HL-60 (cell line): Measurements from ENCODE around the gene PLPPR1.

Source experiments
- CTCF ChIP-seq: IDR thresholded peaks from one replicate; pipeline ENCODE4 v1.5.1; 2011; ENCODE audit warnings: low read length, control low read depth, inconsistent platforms; ENCODE audit not compliant: insufficient read depth
- POLR2AphosphoS5 ChIP-seq: IDR thresholded peaks from 2 replicates; pipeline ENCODE4 v1.6.1; 2012; ENCODE audit warnings: low read depth
- SPI1 ChIP-seq: IDR thresholded peaks from 2 replicates; pipeline ENCODE4 v1.6.1; 2012; ENCODE audit warnings: low read depth, mild to moderate bottlenecking, borderline replicate concordance

- TF ChIP-seq CTCF (no peak), POLR2AphosphoS5 (no peak), SPI1 (no peak)
These were observed 3.9 kb downstream of the PLPPR1 start for GRCh38 chr9:101032426-101032825.
